ENCODE data around the gene MAN2C1.
"Not testable (repeated sequence)": the region's sequence is repeated elsewhere in the genome, so short reads cannot be mapped to it uniquely, and the experiment has no call there.

Gene MAN2C1

GRCh38 chr15:75360856-75361255, 7.6 kb downstream of the MAN2C1 start:
- DNase-seq: no peak

DNA sequence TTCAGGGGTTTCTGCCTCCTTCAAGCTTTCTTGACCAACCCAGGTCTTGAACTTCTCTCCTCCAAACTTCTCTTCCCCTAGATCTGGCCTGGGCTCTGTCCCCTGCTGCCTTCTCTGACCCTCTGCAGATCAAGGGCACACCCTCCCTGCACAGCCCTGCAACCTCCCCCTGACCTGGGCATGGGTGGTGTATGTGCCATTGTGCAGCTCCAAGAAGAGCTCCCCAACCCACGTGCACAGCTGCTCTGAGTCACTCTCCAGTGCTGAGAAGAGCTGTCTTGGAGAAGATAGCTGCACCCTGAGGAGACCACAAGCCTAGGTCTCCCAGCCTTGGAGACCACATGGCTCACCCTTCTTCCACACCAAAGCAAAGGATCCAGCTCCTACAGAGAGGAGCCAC, 8.0 kb downstream of the MAN2C1 start:
- no peak for DNase-seq

- no peak for DNase-seq
Measured at GRCh38 chr15:75359537-75360250, 8.7 kb downstream of the MAN2C1 start.

- no peak for DNase-seq
Measured at GRCh38 chr15:75358771-75359536, 9.5 kb downstream of the MAN2C1 start.

GRCh38 chr15:75357976-75358673, 10.3 kb downstream of the MAN2C1 start:
- DNase-seq: no peak

- no peak for DNase-seq
Measured at GRCh38 chr15:75356517-75356916, 11.9 kb downstream of the MAN2C1 start.

GRCh38 chr15:75356006-75356405, 12.4 kb downstream of the MAN2C1 start:
- no peak for DNase-seq

DNA sequence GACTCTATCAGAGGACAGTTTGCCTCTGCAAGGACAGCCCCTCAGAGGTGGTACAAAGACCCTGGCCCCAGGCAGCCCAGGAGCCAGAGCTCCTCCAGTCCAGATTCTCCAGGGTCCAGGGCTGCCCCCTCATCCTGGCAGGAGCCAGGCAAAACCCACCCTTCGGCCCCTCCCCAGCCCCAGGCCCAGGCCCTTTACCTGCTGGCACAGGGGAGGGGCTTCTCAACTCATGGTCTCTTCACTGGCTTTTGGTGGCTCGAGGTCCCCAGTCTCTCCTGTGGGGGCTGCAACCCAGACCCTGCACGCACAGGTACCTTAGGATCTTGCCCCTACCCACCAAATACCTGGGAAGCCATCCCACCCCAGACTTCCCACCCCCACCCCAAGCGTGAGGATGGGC, 13.0 kb downstream of the MAN2C1 start:
- DNase-seq: no peak

GRCh38 chr15:75354454-75354853, 14.0 kb downstream of the MAN2C1 start:
- DNase-seq: no peak

DNA sequence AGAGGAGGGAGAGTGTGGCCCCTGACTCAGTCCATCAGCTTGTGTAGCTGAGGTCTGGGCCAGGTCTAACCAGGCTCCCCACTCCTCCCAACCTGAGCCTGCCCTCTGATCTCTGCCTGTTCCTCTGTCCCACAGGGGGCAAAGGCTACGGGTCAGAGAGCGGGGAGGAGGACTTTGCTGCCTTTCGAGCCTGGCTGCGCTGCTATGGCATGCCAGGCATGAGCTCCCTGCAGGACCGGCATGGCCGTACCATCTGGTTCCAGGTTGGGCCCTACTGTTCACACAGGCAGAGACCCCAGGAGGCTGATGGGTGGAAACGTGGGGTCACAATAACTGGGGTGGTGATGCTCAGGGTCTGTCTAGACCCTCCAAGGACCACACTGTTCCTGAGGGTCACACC, 14.8 kb downstream of the MAN2C1 start:
- DNase-seq: no peak

GRCh38 chr15:75352186-75353080, 16.0 kb downstream of the MAN2C1 start:
- DNase-seq: no peak

- DNase-seq: no peak
Measured at GRCh38 chr15:75350601-75351361, 17.6 kb downstream of the MAN2C1 start.

DNA sequence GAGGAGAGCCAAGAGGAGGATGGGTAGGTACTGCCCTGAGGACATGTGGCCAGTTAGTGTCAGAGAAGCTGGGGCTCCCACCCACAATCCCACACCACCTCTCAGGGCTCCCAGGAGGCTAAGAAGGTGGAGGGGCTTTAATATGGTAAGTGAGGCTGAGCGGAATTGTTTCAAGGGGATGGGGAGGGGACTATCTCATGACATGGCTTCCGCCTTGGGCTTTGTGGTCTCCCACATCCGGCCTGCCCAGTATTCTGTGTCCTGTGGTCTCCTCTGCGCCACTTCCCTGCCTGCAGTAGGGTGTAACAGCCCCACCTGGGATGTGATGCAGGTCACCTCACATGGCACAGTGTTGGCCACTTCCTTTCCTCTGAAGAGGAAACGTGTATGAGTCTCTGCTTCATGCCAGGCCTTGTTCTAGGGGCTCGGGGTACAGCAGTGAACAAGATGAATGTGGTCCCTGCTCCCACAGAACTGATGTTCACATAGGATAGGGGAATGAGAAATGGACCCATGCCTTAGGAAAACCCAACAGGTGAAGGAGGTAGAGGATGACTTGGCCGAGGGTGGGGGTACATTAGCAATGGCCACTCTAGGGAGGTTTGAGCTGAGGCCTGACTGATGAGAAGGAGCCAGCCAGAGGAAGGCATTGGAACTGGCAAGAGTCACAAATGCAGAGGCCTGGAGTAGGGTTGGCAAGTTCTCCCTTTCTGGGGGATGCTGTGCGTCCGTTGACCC, 18.4 kb downstream of the MAN2C1 start:
- no peak for DNase-seq

DNA sequence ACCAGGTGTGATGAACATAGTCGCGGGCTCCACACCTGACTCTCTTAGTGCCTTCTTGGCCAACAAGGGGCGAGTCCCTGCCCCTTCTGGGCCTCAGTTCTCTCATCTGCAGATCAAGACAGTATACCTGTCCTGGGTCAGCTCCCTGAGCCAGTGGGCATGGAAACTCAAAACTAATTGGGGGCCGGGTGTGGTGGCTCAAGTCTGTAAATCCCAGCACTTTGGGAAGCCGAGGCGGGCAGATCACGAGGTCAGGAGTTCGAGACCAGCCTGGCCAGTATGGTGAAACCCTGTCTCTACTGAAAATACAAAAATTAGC, 19.1 kb downstream of the MAN2C1 start:
- DNase-seq: not testable (repeated sequence)

GRCh38 chr15:75348562-75349350, 19.7 kb downstream of the MAN2C1 start:
- no peak for DNase-seq

GRCh38 chr15:75348034-75348561, 20.3 kb downstream of the MAN2C1 start:
- DNase-seq: no peak

- DNase-seq: no peak
Measured at GRCh38 chr15:75347222-75348033, 21.0 kb downstream of the MAN2C1 start.

DNA sequence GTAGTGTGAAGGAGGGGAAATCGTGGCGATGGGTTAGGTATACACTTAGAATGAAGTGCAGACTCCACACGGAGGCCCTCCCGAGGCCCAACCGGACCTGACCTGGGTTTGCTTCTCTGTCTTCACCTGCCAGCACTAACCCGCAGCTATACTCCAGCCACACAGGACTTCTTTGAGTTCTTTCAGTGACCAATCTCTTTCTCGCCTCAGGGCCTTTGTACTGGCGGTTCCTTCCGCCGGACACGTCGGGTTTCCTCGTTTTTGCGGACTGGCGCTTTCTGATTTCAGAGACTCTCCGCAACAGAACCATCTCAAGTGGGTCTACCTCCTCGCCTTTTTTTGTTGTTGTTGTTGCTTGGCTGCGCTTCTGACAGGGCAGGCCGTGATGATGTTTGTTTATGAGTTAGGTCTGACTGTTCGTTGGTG, 21.6 kb downstream of the MAN2C1 start, which contains the start of gene NEIL1:
TSS of gene NEIL1 (plus strand) at position 244 of the 426 bp plus-strand sequence. CDS start 1,867 bp downstream, outside the sequence.
- no peak for DNase-seq

DNA sequence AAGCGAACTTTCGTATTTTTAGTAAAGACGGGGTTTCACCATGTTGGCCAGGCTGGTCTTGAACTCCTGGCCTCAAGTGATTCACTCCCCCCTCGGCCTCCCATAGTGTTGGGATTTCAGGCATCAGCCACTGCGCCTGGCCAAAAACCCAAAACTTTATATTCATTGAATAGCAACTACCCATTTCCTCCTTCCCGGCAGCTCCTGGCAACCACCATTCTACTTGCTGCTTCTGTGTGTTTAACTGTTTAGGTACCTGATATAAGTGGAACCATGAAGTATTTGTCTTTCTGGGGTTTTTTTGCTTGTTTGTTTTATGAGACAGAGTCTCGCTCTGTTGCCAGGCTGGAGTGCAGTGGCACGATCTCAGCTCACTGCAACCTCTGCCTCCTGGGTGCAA, 24.5 kb downstream of the MAN2C1 start:
- not testable (repeated sequence) for DNase-seq
